ENCODE results near the gene ANO2. TPM values are rescaled to one million over a fixed set of nuclear protein-coding genes. Genes with fewer than 3 reads are reported as not detected.

Gene ANO2
- total and polyA plus RNA-seq, 7 experiments from 2014 or later, result not detected

GRCh38 chr12:5581616-5582015, 363.4 kb downstream of the ANO2 start:
- ATAC-seq (no peak), DNase-seq (no peak)
- ChIA-PET CTCF (no interaction called here), POLR2A (no interaction called here)
- no peaks in the 10 kb centered on the region for H3K9me3 Mint-ChIP-seq
- H3K4me3 ChIP-seq (ENCODE audit: low read length), result no peak overlapping the region
- H3K27me3 ChIP-seq (ENCODE audit: control insufficient read depth in 2 of 2, insufficient read depth in 2 of 2, low read length in 2 of 2), result no peaks in the 10 kb centered on the region
- H3K27ac Mint-ChIP-seq, result no peak overlapping the region
- H3K36me3 ChIP-seq (ENCODE audit: control insufficient read depth in 2 of 3, insufficient read depth in 3 of 3, low read length in 3 of 3), result no peaks in the 10 kb centered on the region
- H3K4me1 Mint-ChIP-seq, result peaks cover 0 to 2% (median 0%) of the 10 kb centered on the region in 7 donors
- H3K4me1 ChIP-seq (ENCODE audit: control insufficient read depth in 2 of 2, insufficient read depth in 2 of 2, low read length in 2 of 2), result no peaks in the 10 kb centered on the region
- no peak overlapping the region for H3K27ac ChIP-seq (ENCODE audit: low read depth, low read length)
- H3K27me3 Mint-ChIP-seq, result peaks cover 0 to 12% (median 0%) of the 10 kb centered on the region in 5 donors
- intact Hi-C loops (cut with micrococcal nuclease), result no loop called here
- no peak overlapping the region for H3K4me3 Mint-ChIP-seq
- no peaks in the 10 kb centered on the region for H3K36me3 Mint-ChIP-seq
- no peaks in the 10 kb centered on the region for H3K9me3 ChIP-seq (ENCODE audit: control insufficient read depth in 2 of 3, low read length in 3 of 3)

DNA sequence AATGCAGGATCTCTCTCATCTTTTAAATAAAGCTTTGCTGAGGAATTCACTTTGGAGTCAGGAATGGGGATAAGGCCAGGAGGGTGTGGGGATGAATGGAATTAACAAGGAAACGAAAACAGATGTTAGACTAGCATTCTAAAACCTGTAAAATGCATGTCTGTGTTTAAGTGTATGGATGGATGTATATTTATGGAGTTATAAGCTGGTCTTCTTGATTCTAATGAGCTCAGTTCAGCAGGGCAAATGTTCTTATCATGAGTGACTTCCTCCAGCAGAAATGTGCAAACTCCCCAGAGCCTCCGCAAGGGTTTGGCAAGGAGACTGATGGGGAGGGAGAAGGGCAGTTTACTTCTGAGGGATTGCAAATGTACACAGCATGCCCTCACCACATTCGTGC, 364.0 kb downstream of the ANO2 start:
- Histone ChIP-seq H3K27me3 (ENCODE audit: control insufficient read depth in 2 of 2, insufficient read depth in 2 of 2, low read length in 2 of 2) (no peaks in the 10 kb centered on the region), H3K9me3 (ENCODE audit: control insufficient read depth in 2 of 3, low read length in 3 of 3) (no peaks in the 10 kb centered on the region), H3K4me3 (ENCODE audit: low read length) (no peak overlapping the region), H3K36me3 (ENCODE audit: control insufficient read depth in 2 of 3, insufficient read depth in 3 of 3, low read length in 3 of 3) (no peaks in the 10 kb centered on the region), H3K27ac (ENCODE audit: low read depth, low read length) (no peak overlapping the region), H3K4me1 (ENCODE audit: control insufficient read depth in 2 of 2, insufficient read depth in 2 of 2, low read length in 2 of 2) (no peaks in the 10 kb centered on the region)
- CTCF ChIA-PET, result no interaction called here
- peaks cover 0 to 12% (median 0%) of the 10 kb centered on the region in 5 donors for H3K27me3 Mint-ChIP-seq
- ATAC-seq, result no peak
- H3K9me3 Mint-ChIP-seq, result no peaks in the 10 kb centered on the region
- POLR2A ChIA-PET, result no interaction called here
- DNase-seq, result no peak
- H3K4me3 Mint-ChIP-seq, result no peak overlapping the region
- H3K36me3 Mint-ChIP-seq, result no peaks in the 10 kb centered on the region
- no peak overlapping the region for H3K27ac Mint-ChIP-seq
- H3K4me1 Mint-ChIP-seq, result peaks cover 0 to 2% (median 0%) of the 10 kb centered on the region in 7 donors
- intact Hi-C loops (cut with micrococcal nuclease), result no loop called here

DNA sequence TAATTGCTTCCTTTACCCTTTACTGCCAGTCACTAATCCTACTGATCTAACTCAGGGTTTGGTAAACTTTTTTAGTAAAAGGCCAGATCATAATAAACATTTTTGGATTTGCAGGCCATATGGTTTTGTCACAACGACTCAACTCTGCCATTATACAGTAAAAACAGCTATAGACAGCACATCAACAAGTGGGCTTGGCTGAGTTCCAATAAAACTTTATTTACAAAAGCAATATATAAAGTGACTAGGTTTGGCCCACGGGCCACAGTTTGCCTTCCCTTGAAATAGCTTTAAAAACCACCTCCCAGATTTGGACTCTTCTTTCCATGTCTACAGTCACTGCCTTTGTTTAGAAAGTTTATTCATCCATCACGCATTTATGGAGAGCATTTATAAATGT, 366.3 kb downstream of the ANO2 start:
- H3K9me3 Mint-ChIP-seq, result no peaks in the 10 kb centered on the region
- POLR2A ChIA-PET, result no interaction called here

GRCh38 chr12:5577741-5578140, 367.3 kb downstream of the ANO2 start:
- Mint-ChIP-seq H3K27me3 (peaks cover 0 to 11% (median 0%) of the 10 kb centered on the region in 5 donors), H3K36me3 (no peaks in the 10 kb centered on the region), H3K4me3 (no peak overlapping the region), H3K27ac (no peak overlapping the region), H3K9me3 (no peaks in the 10 kb centered on the region), H3K4me1 (peaks cover 0 to under 1% (median 0%) of the 10 kb centered on the region in 7 donors)
- no peaks in the 10 kb centered on the region for H3K4me1 ChIP-seq (ENCODE audit: control insufficient read depth in 2 of 2, insufficient read depth in 2 of 2, low read length in 2 of 2)
- H3K36me3 ChIP-seq (ENCODE audit: control insufficient read depth in 2 of 3, insufficient read depth in 3 of 3, low read length in 3 of 3), result no peaks in the 10 kb centered on the region
- ChIA-PET CTCF (no interaction called here), POLR2A (no interaction called here)
- no peak overlapping the region for H3K27ac ChIP-seq (ENCODE audit: low read depth, low read length)
- H3K27me3 ChIP-seq (ENCODE audit: control insufficient read depth in 2 of 2, insufficient read depth in 2 of 2, low read length in 2 of 2), result no peaks in the 10 kb centered on the region
- intact Hi-C loops (cut with micrococcal nuclease), result no loop called here
- H3K4me3 ChIP-seq (ENCODE audit: low read length), result no peak overlapping the region
- no peak for ATAC-seq
- DNase-seq, result no peak
- H3K9me3 ChIP-seq (ENCODE audit: control insufficient read depth in 2 of 3, low read length in 3 of 3), result no peaks in the 10 kb centered on the region

More for the DNA sequence above, 366.3 kb downstream of the ANO2 start:
- no peaks in the 10 kb centered on the region for H3K27me3 ChIP-seq (ENCODE audit: control insufficient read depth in 2 of 2, insufficient read depth in 2 of 2, low read length in 2 of 2)
- H3K4me1 Mint-ChIP-seq, result peaks cover 0 to 2% (median 0%) of the 10 kb centered on the region in 7 donors
- ATAC-seq, result no peak
- no peaks in the 10 kb centered on the region for H3K9me3 ChIP-seq (ENCODE audit: control insufficient read depth in 2 of 3, low read length in 3 of 3)
- H3K4me3 Mint-ChIP-seq, result no peak overlapping the region
- no peak overlapping the region for H3K27ac ChIP-seq (ENCODE audit: low read depth, low read length)
- intact Hi-C loops (cut with micrococcal nuclease), result no loop called here
- peaks cover 0 to 12% (median 0%) of the 10 kb centered on the region in 5 donors for H3K27me3 Mint-ChIP-seq
- no peaks in the 10 kb centered on the region for H3K36me3 ChIP-seq (ENCODE audit: control insufficient read depth in 2 of 3, insufficient read depth in 3 of 3, low read length in 3 of 3)
- no peak for DNase-seq
- no peak overlapping the region for H3K4me3 ChIP-seq (ENCODE audit: low read length)
- H3K36me3 Mint-ChIP-seq, result no peaks in the 10 kb centered on the region
- no peaks in the 10 kb centered on the region for H3K4me1 ChIP-seq (ENCODE audit: control insufficient read depth in 2 of 2, insufficient read depth in 2 of 2, low read length in 2 of 2)
- H3K27ac Mint-ChIP-seq, result no peak overlapping the region
- CTCF ChIA-PET, result no interaction called here

DNA sequence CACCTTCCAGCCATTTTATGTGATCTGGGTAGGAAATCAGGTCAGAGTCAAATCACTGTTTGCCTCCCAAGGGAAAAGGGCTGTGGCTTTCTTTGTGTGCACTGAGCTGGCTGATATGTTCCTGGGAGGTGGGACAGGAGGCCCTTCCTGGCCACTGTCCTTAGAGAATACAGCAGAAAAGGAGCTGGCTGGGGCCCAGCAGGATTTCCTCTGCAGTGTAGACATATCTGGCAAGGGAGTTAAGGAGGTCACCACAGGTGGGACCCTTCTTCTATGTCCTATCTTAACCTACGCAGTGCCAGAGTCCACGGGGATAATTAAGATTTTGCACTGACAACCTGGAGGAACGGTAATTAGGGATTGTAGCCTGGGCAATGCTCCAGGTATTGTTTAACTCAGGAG, 367.8 kb downstream of the ANO2 start:
- Histone ChIP-seq H3K27me3 (ENCODE audit: control insufficient read depth in 2 of 2, insufficient read depth in 2 of 2, low read length in 2 of 2) (no peaks in the 10 kb centered on the region), H3K4me3 (ENCODE audit: low read length) (no peak overlapping the region), H3K36me3 (ENCODE audit: control insufficient read depth in 2 of 3, insufficient read depth in 3 of 3, low read length in 3 of 3) (no peaks in the 10 kb centered on the region), H3K4me1 (ENCODE audit: control insufficient read depth in 2 of 2, insufficient read depth in 2 of 2, low read length in 2 of 2) (no peaks in the 10 kb centered on the region), H3K27ac (ENCODE audit: low read depth, low read length) (no peak overlapping the region), H3K9me3 (ENCODE audit: control insufficient read depth in 2 of 3, low read length in 3 of 3) (no peaks in the 10 kb centered on the region)
- Mint-ChIP-seq H3K36me3 (no peaks in the 10 kb centered on the region), H3K4me3 (no peak overlapping the region), H3K27ac (no peak overlapping the region), H3K27me3 (peaks cover 0 to 8% (median 0%) of the 10 kb centered on the region in 5 donors), H3K4me1 (no peaks in the 10 kb centered on the region), H3K9me3 (no peaks in the 10 kb centered on the region)
- no peak for ATAC-seq
- no peak for DNase-seq
- intact Hi-C loops (cut with micrococcal nuclease), result no loop called here
- POLR2A ChIA-PET, result no interaction called here
- CTCF ChIA-PET, result no interaction called here

GRCh38 chr12:5575987-5576386, 369.1 kb downstream of the ANO2 start:
- peaks cover 0 to 2% (median 0%) of the 10 kb centered on the region in 11 donors for H3K9me3 Mint-ChIP-seq
- ATAC-seq, result no peak

DNA sequence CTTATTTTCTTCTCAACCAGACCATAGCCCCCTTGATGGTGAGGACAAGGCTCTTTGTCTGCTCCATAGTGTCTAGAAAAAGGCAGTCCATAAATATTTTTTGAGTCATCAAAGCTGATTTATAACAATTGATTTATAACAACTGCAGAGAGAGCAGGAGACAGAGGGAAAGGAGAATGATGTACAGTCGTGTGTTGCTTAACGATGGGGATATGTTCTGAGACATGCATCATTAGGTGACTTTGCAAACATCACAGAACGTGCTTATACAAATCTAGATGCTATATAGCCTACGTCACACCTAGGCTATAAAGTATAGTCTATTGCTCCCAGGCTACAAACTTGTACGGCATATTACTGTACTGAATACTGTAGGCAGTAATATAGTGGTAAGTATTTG, 369.8 kb downstream of the ANO2 start:
- POLR2A ChIA-PET, result no interaction called here
- peaks cover 0 to 2% (median 0%) of the 10 kb centered on the region in 11 donors for H3K9me3 Mint-ChIP-seq

More at GRCh38 chr12:5575987-5576386, 369.1 kb downstream of the ANO2 start:
- H3K27me3 Mint-ChIP-seq, result peaks cover 0 to 5% (median 0%) of the 10 kb centered on the region in 5 donors
- H3K4me3 Mint-ChIP-seq, result no peak overlapping the region
- no peak for DNase-seq
- Histone ChIP-seq H3K9me3 (ENCODE audit: control insufficient read depth in 2 of 3, low read length in 3 of 3) (no peaks in the 10 kb centered on the region), H3K27ac (ENCODE audit: low read depth, low read length) (no peak overlapping the region), H3K4me1 (ENCODE audit: control insufficient read depth in 2 of 2, insufficient read depth in 2 of 2, low read length in 2 of 2) (no peaks in the 10 kb centered on the region), H3K4me3 (ENCODE audit: low read length) (no peak overlapping the region), H3K27me3 (ENCODE audit: control insufficient read depth in 2 of 2, insufficient read depth in 2 of 2, low read length in 2 of 2) (no peaks in the 10 kb centered on the region), H3K36me3 (ENCODE audit: control insufficient read depth in 2 of 3, insufficient read depth in 3 of 3, low read length in 3 of 3) (no peaks in the 10 kb centered on the region)
- intact Hi-C loops (cut with micrococcal nuclease), result no loop called here
- CTCF ChIA-PET, result no interaction called here
- POLR2A ChIA-PET, result no interaction called here
- H3K36me3 Mint-ChIP-seq, result no peaks in the 10 kb centered on the region
- no peak overlapping the region for H3K27ac Mint-ChIP-seq
- H3K4me1 Mint-ChIP-seq, result no peaks in the 10 kb centered on the region

More for the DNA sequence above, 369.8 kb downstream of the ANO2 start:
- Mint-ChIP-seq H3K4me1 (no peaks in the 10 kb centered on the region), H3K36me3 (no peaks in the 10 kb centered on the region), H3K27me3 (peaks cover 0 to 5% (median 0%) of the 10 kb centered on the region in 5 donors), H3K27ac (no peak overlapping the region), H3K4me3 (no peak overlapping the region)
- CTCF ChIA-PET, result no interaction called here
- H3K9me3 ChIP-seq (ENCODE audit: control insufficient read depth in 2 of 3, low read length in 3 of 3), result no peaks in the 10 kb centered on the region
- DNase-seq, result no peak
- no peak overlapping the region for H3K27ac ChIP-seq (ENCODE audit: low read depth, low read length)
- intact Hi-C loops (cut with micrococcal nuclease), result no loop called here
- no peaks in the 10 kb centered on the region for H3K36me3 ChIP-seq (ENCODE audit: control insufficient read depth in 2 of 3, insufficient read depth in 3 of 3, low read length in 3 of 3)
- no peak overlapping the region for H3K4me3 ChIP-seq (ENCODE audit: low read length)
- no peaks in the 10 kb centered on the region for H3K27me3 ChIP-seq (ENCODE audit: control insufficient read depth in 2 of 2, insufficient read depth in 2 of 2, low read length in 2 of 2)
- ATAC-seq, result no peak
- H3K4me1 ChIP-seq (ENCODE audit: control insufficient read depth in 2 of 2, insufficient read depth in 2 of 2, low read length in 2 of 2), result no peaks in the 10 kb centered on the region

All from naive thymus-derived CD4-positive, alpha-beta T cell (primary cell).